GM21447 (cell line): ENCODE data around the gene TAB2.

Experiments used
- ATAC-seq: cut with Tn5 transposase; IDR thresholded peaks from one replicate; pipeline ENCODE4 v1.9.1; 2021; ENCODE audit not compliant: unreplicated experiment

TAB2 gene

DNA sequence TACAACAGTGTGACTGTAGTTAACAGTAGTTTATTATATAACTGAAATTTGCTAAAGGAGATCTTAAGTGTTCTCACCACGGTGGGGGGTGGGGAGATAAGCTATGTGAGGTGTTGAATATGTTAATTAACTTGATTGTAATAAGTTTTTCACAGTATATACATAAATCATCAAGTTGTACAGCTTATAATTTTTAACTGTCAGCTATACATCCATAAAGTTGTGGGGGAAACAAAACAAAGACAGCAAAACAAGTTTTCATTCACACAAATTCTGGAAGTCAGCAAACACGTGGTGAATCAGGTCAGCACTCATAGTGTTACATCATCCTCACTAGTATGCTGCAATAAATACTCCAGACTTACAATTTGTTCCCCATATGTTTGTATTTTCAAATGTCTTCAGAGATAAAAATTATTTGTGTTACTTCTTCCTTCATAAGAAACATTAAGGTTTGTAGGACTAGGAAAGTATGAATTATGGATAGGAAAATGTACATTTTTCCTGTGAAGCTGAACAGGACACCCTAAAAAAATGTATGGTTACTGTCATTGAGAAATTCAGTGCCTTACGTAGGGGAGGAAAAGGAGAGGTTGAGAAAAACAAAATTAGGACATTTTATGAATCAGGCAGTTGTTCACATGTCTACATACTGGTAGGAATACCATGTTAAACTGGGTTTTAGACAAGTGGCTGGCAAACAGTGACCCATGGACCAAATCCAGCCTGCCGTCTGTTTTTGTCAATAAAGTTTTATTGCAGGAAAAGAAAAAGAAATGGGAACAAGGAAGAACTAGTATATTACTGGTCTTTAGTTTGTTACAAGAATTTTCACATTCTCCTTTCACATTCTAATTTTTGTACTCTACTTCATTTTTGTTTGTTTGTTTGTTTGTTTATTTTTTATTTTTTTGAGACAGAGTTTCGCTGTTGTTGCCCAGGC, 88.6 kb downstream of the TAB2 start:
- ATAC-seq = no peak

DNA sequence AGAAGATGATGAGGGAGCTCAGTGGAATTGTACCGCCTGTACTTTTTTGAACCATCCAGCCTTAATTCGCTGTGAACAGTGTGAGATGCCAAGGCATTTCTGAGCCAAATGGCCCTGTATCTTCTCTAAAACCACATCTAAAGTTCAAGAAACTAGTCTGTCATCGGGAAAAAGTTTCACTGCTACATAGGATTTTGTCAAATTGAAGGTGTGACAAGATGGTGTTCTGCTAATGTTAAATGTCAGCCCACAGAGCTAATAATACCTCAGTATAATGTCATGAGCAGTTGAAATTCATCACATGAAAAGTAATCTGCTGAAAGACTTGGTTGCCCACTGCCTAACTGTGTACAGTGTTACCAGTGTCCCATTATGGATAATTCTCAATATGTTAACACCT, 92.1 kb downstream of the TAB2 start:
- ATAC-seq = no peak

DNA sequence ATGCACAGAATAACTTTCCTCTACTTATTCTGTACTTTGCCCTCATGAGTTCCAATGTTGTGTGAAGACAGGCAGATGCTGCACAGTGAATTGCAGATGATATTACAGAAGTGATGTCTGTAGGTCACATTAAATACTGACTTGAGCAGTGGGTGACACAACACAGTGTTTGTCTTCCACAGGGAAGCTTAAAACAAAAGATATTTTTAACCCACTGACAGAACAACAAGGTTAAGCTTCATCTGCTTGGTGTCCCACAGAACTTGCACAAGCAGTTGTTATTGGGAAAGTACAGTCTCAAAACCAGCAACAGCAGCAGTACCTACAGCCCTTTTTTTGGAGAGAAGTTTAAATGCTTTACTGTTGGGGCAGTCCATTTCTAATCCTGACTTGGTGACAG, 93.0 kb downstream of the TAB2 start:
- ATAC-seq = no peak

DNA sequence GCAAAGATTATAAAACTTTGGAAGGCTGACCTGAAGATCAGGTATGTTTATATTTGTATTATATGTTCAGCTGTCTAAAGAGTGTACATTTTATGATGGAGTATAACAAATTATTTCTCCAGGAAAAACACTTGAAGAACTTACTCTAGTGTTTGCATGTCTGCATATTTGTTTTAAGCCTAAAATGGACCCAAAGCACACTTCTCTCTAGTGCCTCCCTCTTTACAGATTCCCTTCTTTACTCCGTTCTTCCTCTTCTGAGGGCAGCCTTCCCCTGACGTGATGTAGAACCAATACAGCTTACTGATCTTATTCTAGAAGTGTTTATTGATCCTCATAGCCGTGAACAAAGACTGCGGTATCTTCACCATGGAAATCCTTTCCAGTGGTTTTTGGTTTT, 96.5 kb downstream of the TAB2 start:
- no peak for ATAC-seq

DNA sequence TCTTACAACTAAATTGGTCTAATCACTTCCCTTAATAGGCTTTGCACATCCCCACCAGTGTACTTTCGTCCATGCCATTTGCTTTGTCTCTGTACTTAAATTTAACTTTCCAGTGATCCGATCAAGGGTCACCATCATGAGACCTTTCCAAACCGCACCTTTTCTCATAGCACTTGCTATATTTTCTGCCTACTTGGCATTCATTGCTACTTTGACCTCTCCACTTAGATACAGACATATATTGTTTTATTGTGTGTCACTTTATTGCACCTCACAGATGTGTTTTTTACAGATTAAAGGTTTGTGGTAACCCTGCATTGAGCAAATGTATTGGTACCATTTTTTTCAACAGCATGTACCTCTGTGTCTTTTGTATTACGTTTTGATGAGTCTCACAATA, 97.3 kb downstream of the TAB2 start:
- ATAC-seq = no peak

DNA sequence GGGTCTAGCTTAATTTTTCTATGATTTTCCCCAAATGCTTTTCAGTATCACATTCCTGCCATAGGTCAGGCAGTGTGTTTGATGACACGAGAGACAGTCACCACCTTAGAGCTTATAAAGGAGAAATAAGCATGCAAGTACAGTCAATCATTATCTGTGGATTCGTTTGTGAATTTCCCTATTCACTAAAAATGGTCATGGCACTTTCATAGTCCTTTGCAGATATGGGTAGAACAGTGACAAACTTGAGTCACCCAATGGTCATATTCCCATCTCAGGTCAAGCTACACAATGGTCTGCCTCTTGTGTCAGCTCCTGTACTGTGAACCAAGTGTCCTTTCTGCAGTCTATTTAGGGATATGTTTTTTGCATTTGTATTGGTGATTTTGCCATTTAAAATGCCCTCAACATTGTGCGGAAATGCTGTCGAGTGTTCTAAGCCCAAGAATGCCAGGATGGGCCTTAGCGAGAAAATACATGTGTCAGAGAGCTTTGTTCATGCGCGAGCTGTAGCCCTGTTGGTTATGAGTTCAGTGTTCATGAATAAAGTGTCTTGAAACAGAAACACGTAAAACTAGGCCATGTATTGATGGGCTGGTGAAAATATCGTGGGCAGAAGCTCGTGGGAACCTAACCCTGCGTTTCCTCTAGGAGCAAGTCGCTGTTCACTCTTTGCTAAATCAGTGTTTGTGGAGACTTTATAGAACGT, 102.3 kb downstream of the TAB2 start:
- ATAC-seq = no peak

DNA sequence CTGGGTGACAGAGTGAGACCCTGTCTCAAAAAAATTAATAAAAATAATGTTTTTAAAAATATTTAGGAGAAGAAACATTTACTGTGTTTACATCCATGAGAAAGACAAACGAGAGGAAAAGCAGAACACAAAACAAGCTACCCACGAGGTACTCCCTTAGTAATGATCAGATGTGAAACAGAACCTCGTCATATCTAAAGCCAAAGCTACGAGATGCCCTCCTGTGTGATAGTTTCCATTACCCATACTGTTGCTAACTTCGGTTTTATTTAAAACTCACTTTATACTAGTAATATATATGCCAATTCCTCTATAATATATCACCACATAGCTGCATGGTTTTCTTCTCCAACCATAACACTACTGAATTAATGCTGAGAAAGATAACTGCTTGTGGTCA, 103.6 kb downstream of the TAB2 start:
- ATAC-seq = no peak

DNA sequence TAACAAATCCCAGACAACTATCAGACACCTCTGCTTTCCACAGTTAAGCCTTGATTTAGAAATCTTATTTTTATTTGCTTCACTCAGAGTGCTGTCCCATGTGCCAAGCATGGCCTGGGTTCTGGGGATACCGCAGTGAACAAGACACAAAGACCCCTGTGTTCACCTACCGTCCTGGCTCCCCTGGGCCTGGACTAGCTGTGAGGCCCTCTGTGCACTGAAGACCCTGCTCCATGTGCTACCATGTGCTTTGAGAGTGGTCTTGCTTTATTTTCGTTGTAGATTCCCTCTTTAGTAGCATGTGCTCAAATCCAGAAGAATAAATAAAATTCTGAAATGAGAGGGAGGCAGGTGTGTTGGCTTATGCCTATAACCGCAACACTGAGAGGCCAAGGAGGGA, 105.1 kb downstream of the TAB2 start:
- no peak for ATAC-seq

DNA sequence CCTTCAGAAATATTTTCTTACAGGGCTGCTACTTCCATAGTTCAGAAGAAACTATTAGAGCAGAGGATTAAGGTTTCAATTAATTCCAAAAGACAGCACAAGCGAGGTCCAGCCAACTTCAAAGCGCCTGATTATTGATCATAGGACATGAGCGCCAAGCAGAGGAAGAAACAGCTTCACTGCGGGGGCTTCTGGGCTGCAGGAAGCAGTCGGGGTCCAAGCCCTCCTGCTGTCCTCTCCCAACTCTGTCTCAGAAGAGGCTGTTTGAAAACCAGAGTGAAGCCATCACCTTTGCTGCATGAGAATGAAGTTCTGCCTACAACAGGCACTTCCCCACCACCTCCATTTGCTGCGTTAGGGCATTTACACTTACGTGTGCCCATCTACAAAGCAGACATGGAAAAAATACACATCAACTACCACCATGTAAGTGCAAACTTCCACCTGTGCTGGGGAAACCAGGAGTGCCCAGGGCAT, 106.5 kb downstream of the TAB2 start:
- no peak for ATAC-seq

DNA sequence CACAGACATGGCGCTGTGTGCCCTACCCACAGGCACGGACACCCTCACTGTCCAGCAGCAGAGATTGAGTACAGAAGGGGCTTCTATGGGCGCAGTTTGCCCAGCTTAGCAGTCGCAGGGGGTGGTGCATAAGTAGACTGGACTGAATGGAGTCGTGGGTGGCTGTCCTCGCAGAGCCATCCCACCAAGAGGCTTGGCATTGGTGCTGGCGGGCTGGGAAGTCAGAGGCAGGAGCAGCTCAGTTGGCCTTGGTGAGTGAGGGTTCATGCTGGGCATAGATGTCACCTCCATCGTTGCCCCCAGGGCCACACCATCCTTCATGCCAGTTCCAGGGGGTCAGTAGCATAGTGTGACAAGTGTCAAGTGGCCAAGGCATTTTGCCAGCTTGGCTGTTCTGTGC, 107.7 kb downstream of the TAB2 start:
- no peak for ATAC-seq

DNA sequence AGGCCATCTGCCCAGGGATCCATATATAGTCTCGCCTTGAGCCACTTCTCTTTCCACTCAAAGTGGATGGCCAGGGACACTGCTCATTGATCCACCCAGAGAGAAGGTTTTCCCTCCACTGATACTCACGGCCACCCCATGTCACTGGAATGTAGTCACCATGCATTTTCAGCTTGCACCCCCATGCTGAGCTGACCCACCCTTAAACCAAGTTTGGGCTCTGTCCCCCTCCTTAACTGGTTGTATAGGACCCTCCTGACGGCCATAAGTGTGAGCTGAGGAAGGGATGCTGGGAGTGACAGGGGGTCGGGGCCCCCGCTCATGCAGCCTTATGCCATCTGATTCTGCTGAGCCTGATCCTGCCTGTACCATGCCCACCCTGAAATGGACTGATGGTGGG, 108.2 kb downstream of the TAB2 start:
- ATAC-seq = no peak

DNA sequence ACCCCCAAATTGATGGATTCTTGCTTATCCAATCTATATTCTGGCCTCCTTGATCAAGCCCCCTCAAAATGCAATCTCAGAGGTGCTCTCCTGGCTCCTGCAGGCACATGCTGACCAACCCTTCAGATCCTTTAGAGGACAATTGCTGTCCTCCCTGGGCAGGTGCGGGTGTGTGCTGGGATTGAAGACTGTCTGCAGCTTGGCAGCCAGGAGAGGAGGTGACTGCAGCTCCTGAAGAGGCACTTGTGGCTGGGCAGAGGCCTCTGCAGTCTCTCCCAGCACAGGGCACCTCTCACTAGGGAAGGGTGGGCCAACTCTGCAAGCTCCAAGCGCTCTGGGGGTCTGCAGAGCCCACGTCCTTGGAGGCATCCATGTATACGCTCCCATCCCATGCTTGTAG, 111.1 kb downstream of the TAB2 start:
- no peak for ATAC-seq

DNA sequence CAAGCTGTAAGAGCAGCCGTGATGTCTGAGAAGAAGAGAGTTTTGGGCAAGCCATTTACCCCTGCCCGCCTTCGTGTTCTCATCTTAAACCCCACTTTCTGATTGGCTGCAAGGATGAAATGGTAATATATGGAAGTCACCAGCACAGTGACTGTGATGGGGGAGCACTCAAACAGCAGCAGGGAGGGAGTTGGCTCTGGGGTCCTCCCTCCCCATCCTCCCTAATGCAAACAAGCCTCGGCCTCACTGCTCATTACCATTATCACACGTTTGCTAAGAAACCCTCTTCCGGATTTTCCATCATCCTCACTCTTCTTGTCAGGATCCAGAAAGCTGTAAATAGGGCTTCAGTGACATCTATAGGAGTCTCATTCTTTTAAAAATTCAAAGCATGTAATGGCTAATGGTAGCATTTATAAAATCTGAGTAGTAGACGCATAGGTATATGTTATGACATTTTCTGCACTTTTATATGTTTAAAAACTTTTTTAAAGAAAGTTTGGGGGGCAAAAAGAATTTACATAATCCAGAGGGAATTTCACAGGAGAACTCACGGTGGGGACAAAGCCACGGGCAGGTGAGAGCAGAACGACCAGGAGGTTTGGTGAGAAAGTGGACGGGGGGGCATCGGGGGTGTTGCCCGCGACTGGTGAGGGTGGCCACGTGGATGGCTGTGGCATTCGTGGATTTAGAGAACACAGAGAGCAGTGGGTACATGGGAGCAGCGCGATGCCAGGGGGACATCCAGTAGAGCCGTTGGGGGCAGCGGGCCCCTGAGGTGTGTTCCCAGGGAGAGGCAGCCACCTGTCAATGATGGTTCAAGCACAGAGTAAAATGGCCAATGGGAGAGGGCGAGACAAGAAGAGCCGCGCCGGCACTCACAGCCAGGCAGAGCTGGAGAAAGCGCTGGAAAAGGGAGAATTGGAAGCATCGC, 112.2 kb downstream of the TAB2 start:
- ATAC-seq = no peak

DNA sequence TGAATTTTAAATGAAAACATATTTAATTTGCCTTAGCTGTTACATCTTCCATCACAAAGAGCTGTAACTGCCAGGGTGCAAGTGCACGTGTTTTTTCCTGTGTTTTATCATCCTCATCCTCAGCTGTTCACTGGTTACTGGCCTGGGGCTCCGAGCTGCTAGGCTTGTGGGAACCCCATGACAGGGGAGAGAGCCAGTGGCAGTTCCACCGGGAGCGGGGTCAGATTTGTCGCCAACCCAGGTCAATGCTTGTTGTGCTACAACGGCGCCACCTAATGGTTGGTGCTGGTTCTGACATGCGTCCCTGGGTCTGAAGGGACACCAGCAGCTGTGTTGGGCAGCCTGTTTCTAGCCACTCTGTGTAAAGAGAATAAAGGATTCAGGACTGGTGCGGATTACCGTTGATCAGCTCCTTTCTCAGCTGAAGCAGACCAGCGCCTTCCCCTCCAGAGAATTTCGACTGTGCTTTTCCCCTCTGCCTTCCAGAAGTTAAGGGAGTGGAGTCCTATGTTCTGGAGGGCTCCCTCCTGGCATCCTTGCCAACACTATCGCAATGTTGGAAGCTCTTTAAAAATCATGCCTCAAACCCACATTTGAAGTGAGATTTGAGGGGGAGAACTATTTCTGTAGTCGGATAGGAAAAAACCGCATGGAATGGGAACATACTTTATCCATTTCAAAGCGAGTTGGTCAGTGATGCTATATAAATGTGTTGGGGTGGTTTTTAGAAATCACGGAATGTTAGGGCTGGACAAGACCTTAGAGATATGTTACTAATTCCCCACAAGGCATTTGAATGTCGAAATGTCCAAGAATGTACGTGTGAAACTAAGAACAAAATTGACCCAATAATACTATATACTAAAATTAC, 114.6 kb downstream of the TAB2 start:
- ATAC-seq = peak; percentile 82

DNA sequence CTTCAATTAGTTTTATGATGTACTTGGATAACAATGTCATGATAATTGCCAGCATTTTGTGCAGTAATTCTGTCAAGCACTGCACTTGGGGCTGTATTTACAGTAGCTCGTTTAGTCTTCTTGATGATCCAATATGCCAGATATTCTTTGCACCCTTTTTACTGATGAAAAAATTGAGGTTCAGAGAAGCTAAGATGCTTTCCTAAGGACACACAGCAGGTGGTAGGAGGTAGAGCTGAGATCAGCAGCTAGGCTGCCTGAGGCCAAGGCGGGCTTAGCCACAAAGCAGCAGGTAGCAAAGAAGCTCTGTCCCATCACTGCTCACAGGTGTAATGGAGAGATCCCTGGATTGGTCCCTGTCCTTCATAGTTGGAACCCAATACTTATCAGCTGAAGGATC, 115.9 kb downstream of the TAB2 start:
- no peak for ATAC-seq

DNA sequence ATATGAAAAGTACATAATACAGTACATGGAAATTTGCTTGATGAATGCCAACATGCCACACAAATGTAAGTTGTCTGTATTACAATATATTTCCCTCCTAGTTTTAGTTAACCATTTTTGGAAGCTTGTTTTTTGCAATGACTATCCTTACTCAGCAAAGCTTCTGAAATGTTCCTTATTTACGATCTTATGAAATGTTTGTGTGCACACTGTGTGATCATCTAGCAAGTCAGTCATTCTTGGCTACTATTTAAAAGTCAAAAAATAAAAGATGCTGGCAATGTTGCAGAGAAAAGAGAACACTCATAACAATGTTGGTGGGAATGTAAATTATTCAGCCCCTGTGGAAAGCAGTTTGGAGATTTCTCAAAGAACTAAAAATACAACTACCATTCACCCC, 116.4 kb downstream of the TAB2 start:
- ATAC-seq = no peak

DNA sequence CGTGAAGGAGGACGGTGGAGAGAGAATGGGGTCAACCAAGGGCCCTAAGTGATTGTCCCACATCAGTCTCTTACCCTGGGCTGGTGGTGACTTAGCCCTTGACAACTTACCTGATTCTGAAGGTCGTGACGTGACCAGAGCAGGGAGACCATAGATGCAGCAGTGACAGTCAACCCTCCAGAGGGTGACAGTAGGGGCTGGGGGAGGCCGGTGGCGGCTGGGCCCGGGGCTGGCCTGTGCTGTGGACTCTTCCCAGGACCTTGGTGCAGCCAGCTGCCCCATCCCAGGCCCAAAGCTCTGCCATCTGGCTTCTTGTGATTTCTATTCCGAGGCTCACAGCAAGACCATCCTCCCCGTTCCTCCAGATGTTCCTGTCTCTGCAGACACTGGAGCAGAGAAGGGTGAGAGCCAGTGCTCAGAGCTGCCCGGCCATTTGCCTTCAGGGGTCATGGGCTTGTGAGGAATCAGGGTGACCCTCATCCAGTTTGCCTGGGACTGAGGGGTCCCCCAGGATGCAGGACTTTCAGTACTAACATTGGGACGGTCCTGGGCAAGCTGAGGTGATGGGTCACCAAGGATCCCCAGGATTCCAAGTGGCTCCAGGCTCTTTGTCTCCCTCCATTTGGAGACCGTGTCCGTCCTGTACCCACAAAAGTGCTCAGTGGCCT, 118.5 kb downstream of the TAB2 start:
- ATAC-seq = no peak

DNA sequence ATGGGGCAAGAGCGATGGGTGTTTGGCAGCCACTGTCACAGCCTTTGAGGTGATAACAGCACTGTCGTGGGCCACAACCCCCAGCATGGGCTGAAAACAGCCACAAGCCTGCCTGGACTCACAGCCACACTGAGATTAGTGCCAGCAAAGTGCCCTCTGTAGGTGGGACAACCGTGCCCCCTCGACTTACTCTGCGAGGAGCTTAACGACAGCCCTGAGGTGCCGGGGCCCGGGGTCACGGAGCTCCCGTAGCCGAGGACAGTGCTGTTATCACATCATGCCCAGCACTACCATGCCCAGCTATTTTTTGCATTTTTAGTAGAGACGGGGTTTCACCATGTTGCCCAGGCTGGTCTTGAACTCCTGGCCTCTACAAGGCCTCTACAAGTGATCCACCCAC, 119.1 kb downstream of the TAB2 start:
- no peak for ATAC-seq

DNA sequence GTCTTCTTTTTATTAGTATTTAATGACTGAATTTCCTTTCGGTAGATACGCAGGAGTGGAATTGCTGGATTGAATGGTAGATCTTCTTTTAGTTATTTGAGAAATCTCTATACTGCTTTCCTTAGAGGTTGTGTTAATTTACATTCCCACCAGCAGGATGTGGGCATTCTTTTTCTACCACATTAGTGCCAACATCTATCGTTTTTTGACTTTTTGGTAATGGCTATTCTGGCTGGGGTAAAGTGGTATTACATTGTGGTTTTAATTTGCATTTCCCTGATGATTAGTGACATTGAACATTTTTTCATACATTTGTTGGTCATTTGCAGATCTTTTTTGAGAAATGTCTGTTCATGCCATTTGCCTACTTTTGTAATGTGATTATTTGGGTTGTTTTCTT, 119.7 kb downstream of the TAB2 start:
- no peak for ATAC-seq

DNA sequence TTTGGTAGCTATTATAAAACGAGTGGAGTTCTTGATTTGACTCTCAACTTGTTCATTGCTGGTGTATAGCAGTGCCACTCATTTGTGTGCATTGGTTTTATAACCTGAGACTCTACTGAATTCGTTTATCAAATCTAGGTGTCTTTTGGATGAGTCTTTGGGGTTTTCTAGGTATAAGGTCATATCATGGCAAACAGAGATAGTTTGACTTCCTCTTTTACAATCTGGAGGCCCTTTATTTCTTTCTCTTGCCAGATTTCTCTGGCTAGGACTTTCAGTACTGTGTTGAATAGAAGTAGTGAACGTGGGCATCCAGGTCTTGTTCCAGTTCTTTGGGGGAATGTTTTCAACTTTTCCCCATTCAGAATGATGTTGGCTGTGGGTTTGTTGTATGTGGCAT, 121.3 kb downstream of the TAB2 start:
- no peak for ATAC-seq
